Measurements from ENCODE around the gene OPRM1. TPM values are rescaled to one million over a fixed set of nuclear protein-coding genes. Genes with fewer than 3 reads are reported as not detected.
A peak's percentile ranks its signal among the peaks of the same experiment; 100 is the strongest.
"Not testable (repeated sequence)": the region's sequence is repeated elsewhere in the genome, so short reads cannot be mapped to it uniquely, and the experiment has no call there.

OPRM1 gene
- total RNA-seq, 2 experiments from 2014 or later: not detected

- no peak overlapping the region for H3K4me3 Mint-ChIP-seq
- peaks cover 15% of the 10 kb centered on the region for H3K9me3 Mint-ChIP-seq (ENCODE audit: low read depth)
- peaks cover 70% of the 10 kb centered on the region for H3K4me1 Mint-ChIP-seq
- ATAC-seq (no peak), DNase-seq (no peak)
- no peaks in the 10 kb centered on the region for H3K27me3 Mint-ChIP-seq
- H3K27ac Mint-ChIP-seq: no peak overlapping the region
- intact Hi-C loops (cut with DNase I, micrococcal nuclease): no loop called here
- POLR2A ChIA-PET: no interaction called here
- H3K36me3 Mint-ChIP-seq (ENCODE audit: low read depth): peaks cover 69% of the 10 kb centered on the region
- CTCF ChIA-PET: interaction anchor here (1.2 to 2.7 kb wide), 8 partner anchors 10 to 81 kb away, joined by 3 to 10 read pairs (median 4); no protein-coding TSS in a partner anchor
These were observed 131.1 kb downstream of the OPRM1 start for GRCh38 chr6:154170106-154170505.

GRCh38 chr6:154172393-154172792, 133.4 kb downstream of the OPRM1 start:
- H3K27me3 Mint-ChIP-seq; H3K27ac Mint-ChIP-seq; H3K4me3 Mint-ChIP-seq; ATAC-seq; POLR2A ChIA-PET; intact Hi-C loops (cut with DNase I, micrococcal nuclease): not testable (repeated sequence)
- CTCF ChIA-PET: interaction anchor here (0.8 to 2.7 kb wide), 11 partner anchors 10 to 105 kb away, joined by 3 to 10 read pairs (median 3); no protein-coding TSS in a partner anchor
- Mint-ChIP-seq H3K4me1 (peaks cover 60% of the 10 kb centered on the region), H3K9me3 (ENCODE audit: low read depth) (peaks cover 17% of the 10 kb centered on the region), H3K36me3 (ENCODE audit: low read depth) (peaks cover 70% of the 10 kb centered on the region)
- DNase-seq: peak; percentile 38

GRCh38 chr6:154179434-154179833, 140.4 kb downstream of the OPRM1 start:
- peaks cover 41% of the 10 kb centered on the region for H3K36me3 Mint-ChIP-seq (ENCODE audit: low read depth)
- H3K9me3 Mint-ChIP-seq (ENCODE audit: low read depth): peaks cover 12% of the 10 kb centered on the region
- H3K27ac Mint-ChIP-seq: peak overlapping the region; percentile 10
- H3K27me3 Mint-ChIP-seq: no peaks in the 10 kb centered on the region
- ChIA-PET CTCF (interaction anchor here (1.0 to 1.5 kb wide), 3 partner anchors 21 to 72 kb away, joined by 3 read pairs; no protein-coding TSS in a partner anchor), POLR2A (no interaction called here)
- DNase-seq (no peak), ATAC-seq (no peak)
- no peak overlapping the region for H3K4me3 Mint-ChIP-seq
- peaks cover 41% of the 10 kb centered on the region for H3K4me1 Mint-ChIP-seq
- intact Hi-C loops (cut with DNase I, micrococcal nuclease): no loop called here

DNA sequence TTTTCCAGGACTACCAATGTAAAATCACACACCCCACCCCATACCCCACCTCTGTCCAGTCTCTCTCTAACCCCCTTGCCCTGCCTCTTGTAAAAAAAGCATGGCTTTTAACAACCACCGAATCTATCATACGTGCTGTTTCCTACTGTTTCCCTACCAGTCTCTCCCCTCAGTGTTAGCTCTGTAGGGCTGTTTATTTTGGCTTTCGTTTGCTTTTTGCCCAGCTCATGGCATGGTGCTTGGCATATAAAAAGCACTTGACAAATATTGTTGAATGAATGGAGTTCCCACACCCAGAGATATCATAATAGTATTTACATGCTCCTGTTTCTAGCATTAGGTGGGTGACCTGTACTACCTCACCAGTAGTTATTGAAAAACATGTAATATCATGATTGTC, 148.2 kb downstream of the OPRM1 start:
- Mint-ChIP-seq H3K4me1 (peaks cover 44% of the 10 kb centered on the region), H3K9me3 (ENCODE audit: low read depth) (peaks cover 5% of the 10 kb centered on the region), H3K4me3 (no peak overlapping the region), H3K36me3 (ENCODE audit: low read depth) (peaks cover 61% of the 10 kb centered on the region), H3K27me3 (no peaks in the 10 kb centered on the region), H3K27ac (peak overlapping the region; percentile 64)
- intact Hi-C loops (cut with DNase I, micrococcal nuclease): no loop called here
- CTCF ChIA-PET: no interaction called here
- DNase-seq (no peak), ATAC-seq (no peak)
- POLR2A ChIA-PET: no interaction called here

DNA sequence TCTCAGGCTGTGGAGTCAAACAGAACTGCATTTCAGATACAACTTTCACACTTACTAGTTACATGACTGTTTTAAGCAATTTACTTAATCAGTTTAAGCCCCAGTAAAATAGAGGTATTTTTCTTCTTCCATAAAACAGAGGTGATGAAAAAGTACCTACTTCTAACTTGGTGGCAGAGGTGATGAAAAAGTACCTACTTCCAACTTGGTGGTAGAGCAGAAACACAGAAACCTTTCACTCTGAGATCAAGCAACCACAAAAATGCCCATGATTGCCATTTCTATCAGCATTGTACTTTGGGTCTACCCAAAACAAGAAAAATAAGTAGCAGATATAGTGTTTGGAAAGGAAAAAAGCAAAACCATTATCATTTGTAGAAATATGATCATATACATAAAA, 148.7 kb downstream of the OPRM1 start:
- DNase-seq (no peak), ATAC-seq (peak; percentile 64)
- H3K36me3 Mint-ChIP-seq (ENCODE audit: low read depth): peaks cover 62% of the 10 kb centered on the region
- H3K27me3 Mint-ChIP-seq: no peaks in the 10 kb centered on the region
- peaks cover 2% of the 10 kb centered on the region for H3K9me3 Mint-ChIP-seq (ENCODE audit: low read depth)
- ChIA-PET POLR2A (no interaction called here), CTCF (no interaction called here)
- H3K4me3 Mint-ChIP-seq: no peak overlapping the region
- peaks cover 46% of the 10 kb centered on the region for H3K4me1 Mint-ChIP-seq
- intact Hi-C loops (cut with DNase I, micrococcal nuclease): no loop called here
- peak overlapping the region; percentile 64 for H3K27ac Mint-ChIP-seq

DNA sequence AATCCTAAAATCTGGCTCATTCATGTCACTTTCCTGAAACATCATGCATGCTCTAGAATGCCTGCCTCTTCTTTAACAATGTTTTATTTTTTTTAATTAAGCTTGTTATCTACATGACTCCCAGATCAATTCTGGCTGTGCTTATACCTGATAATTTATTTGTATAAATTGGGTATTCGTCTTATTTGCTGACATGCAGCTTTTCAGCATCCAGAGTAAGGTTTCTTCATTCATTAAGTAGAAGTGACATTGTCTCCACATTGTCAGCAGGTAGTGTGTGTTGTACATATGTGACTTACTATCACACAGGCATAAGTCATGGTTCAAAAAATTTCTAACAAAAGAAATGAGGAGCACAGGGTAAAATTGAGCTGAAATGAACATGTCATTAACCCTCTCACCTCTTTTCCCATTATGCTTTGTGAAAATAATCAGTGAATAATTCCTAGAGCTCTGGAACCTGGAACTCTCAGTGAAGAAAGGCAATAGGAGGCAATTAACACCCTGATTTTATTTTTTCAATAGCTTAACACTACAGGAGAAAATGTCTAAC, 157.4 kb downstream of the OPRM1 start:
- H3K36me3 Mint-ChIP-seq (ENCODE audit: low read depth): peaks cover 44% of the 10 kb centered on the region
- ATAC-seq (no peak), DNase-seq (no peak)
- intact Hi-C loops (cut with DNase I, micrococcal nuclease): no loop called here
- peaks cover 47% of the 10 kb centered on the region for H3K4me1 Mint-ChIP-seq
- H3K27me3 Mint-ChIP-seq: no peaks in the 10 kb centered on the region
- no peak overlapping the region for H3K27ac Mint-ChIP-seq
- H3K4me3 Mint-ChIP-seq: no peak overlapping the region
- CTCF ChIA-PET: interaction anchor here (0.6 to 1.8 kb wide), 11 partner anchors 11 to 81 kb away, joined by 3 to 6 read pairs (median 3); no protein-coding TSS in a partner anchor
- peaks cover 5% of the 10 kb centered on the region for H3K9me3 Mint-ChIP-seq (ENCODE audit: low read depth)
- POLR2A ChIA-PET: no interaction called here

- Mint-ChIP-seq H3K4me3 (no peak overlapping the region), H3K27ac (no peak overlapping the region), H3K4me1 (peaks cover 48% of the 10 kb centered on the region), H3K9me3 (ENCODE audit: low read depth) (peaks cover 5% of the 10 kb centered on the region), H3K36me3 (ENCODE audit: low read depth) (peaks cover 45% of the 10 kb centered on the region), H3K27me3 (no peaks in the 10 kb centered on the region)
- CTCF ChIA-PET: interaction anchor here (0.7 to 1.8 kb wide), 7 partner anchors 12 to 77 kb away, joined by 3 to 6 read pairs (median 3); no protein-coding TSS in a partner anchor
- DNase-seq: no peak
- intact Hi-C loops (cut with DNase I, micrococcal nuclease): no loop called here
- POLR2A ChIA-PET: interaction anchor here (0.6 to 1.1 kb wide), 2 partner anchors 30 to 35 kb away, joined by 4 read pairs; no protein-coding TSS in a partner anchor
- ATAC-seq: peak; percentile 65
These were observed 158.3 kb downstream of the OPRM1 start for GRCh38 chr6:154197196-154197860.

- H3K4me1 Mint-ChIP-seq: peaks cover 52% of the 10 kb centered on the region
These were observed 162.6 kb downstream of the OPRM1 start for GRCh38 chr6:154201688-154202087.

GRCh38 chr6:154202339-154202738, 163.3 kb downstream of the OPRM1 start:
- Mint-ChIP-seq H3K36me3 (ENCODE audit: low read depth) (peaks cover 57% of the 10 kb centered on the region), H3K4me1 (peaks cover 47% of the 10 kb centered on the region), H3K9me3 (ENCODE audit: low read depth) (no peaks in the 10 kb centered on the region), H3K27me3 (no peaks in the 10 kb centered on the region), H3K4me3 (no peak overlapping the region), H3K27ac (peak overlapping the region; percentile 52)
- ATAC-seq: no peak
- ChIA-PET CTCF (no interaction called here), POLR2A (no interaction called here)
- intact Hi-C loops (cut with DNase I, micrococcal nuclease): no loop called here
- no peak for DNase-seq

More at GRCh38 chr6:154201688-154202087, 162.6 kb downstream of the OPRM1 start:
- H3K9me3 Mint-ChIP-seq (ENCODE audit: low read depth); POLR2A ChIA-PET; DNase-seq; ATAC-seq; H3K27me3 Mint-ChIP-seq; H3K4me3 Mint-ChIP-seq; intact Hi-C loops (cut with DNase I, micrococcal nuclease); H3K27ac Mint-ChIP-seq; CTCF ChIA-PET: not testable (repeated sequence)
- H3K36me3 Mint-ChIP-seq (ENCODE audit: low read depth): peaks cover 54% of the 10 kb centered on the region

DNA sequence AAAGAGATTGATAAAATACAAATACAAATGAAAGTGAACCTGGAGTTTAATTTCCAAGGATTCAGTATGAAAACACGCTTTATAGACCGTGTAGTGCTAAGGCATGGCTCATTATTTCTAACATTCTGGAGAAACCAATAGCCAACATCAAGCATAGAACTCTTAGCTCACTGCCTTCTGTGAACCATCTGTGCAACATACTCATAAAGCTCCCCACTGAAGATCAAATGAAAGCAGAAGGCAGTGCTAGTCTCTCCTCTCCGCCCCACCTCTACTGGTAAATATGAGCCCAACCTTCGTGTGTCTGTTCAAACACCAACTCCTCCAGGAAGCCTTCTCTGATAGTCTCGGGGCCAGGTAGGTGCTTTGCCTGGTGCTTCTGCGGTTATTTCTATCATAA, 163.9 kb downstream of the OPRM1 start:
- ATAC-seq (peak; percentile 84), DNase-seq (no peak)
- Mint-ChIP-seq H3K27ac (no peak overlapping the region), H3K27me3 (no peaks in the 10 kb centered on the region), H3K4me1 (peaks cover 45% of the 10 kb centered on the region), H3K4me3 (no peak overlapping the region), H3K36me3 (ENCODE audit: low read depth) (peaks cover 63% of the 10 kb centered on the region), H3K9me3 (ENCODE audit: low read depth) (no peaks in the 10 kb centered on the region)
- POLR2A ChIA-PET: no interaction called here
- CTCF ChIA-PET: interaction anchor here (0.7 to 1.5 kb wide), 2 partner anchors 17 to 20 kb away, joined by 3 read pairs; no protein-coding TSS in a partner anchor
- intact Hi-C loops (cut with DNase I, micrococcal nuclease): no loop called here

DNA sequence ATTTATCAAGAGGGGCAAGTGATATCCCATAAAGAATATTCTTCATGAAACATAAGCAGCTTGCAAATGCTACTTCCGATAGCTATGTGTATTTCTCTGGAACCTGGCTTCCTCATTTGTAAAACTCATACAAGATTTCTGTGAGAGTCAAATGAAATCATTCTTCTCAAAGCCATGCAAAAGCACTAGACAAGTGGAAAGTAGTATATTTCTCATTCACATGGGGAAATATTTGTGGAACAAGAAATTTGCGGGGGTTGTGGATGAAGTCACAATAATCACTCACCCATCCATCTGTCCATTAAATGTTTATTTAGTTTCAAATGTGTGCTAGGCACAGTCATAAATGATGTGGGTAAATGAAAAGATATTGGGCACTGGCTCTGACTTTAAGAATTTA, 167.1 kb downstream of the OPRM1 start:
- Mint-ChIP-seq H3K27me3 (no peaks in the 10 kb centered on the region), H3K4me3 (no peak overlapping the region), H3K36me3 (ENCODE audit: low read depth) (peaks cover 59% of the 10 kb centered on the region), H3K27ac (no peak overlapping the region), H3K4me1 (peaks cover 45% of the 10 kb centered on the region), H3K9me3 (ENCODE audit: low read depth) (no peaks in the 10 kb centered on the region)
- intact Hi-C loops (cut with DNase I, micrococcal nuclease): no loop called here
- CTCF ChIA-PET: interaction anchor here (0.9 kb wide), 1 partner anchor 18 kb away, joined by 4 read pairs; no protein-coding TSS in a partner anchor
- DNase-seq (no peak), ATAC-seq (no peak)
- POLR2A ChIA-PET: interaction anchor here (0.6 kb wide), 1 partner anchor 559 kb away, joined by 3 read pairs; no protein-coding TSS in a partner anchor

DNA sequence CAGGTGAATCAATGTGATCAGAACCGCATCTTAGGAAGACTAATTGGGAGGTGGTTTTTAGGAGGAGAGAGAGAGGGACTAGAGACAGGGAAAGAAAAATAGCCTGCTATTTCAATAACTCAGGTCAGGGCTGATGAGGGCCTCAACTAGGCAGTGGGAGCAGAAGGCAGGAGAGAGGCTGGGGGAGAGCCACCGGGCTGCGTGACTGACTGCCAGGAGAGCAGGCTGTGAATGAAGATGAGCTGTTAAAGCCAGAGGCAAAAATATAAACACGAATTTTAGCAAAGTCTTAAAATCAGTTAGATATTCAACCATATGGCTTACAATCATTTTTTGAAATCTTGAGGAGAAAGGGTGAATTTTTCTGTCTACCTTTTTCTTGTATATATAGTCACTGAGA, 168.0 kb downstream of the OPRM1 start:
- H3K27ac Mint-ChIP-seq: no peak overlapping the region
- intact Hi-C loops (cut with DNase I, micrococcal nuclease): no loop called here
- H3K4me1 Mint-ChIP-seq: peaks cover 42% of the 10 kb centered on the region
- DNase-seq (no peak), ATAC-seq (no peak)
- ChIA-PET POLR2A (no interaction called here), CTCF (interaction anchor here (0.9 kb wide), 2 partner anchors 10 to 70 kb away, joined by 3 read pairs; no protein-coding TSS in a partner anchor)
- no peaks in the 10 kb centered on the region for H3K9me3 Mint-ChIP-seq (ENCODE audit: low read depth)
- H3K4me3 Mint-ChIP-seq: no peak overlapping the region
- H3K27me3 Mint-ChIP-seq: no peaks in the 10 kb centered on the region
- peaks cover 56% of the 10 kb centered on the region for H3K36me3 Mint-ChIP-seq (ENCODE audit: low read depth)
